CD4-positive, alpha-beta T cell treated with Interleukin-12 subunit alpha and Interleukin-12 subunit beta, for 1 hour (primary cell): ENCODE results near the gene DCUN1D4.
"Not testable (repeated sequence)": the region's sequence is repeated elsewhere in the genome, so short reads cannot be mapped to it uniquely, and the experiment has no call there.

ENCODE experiments used
- DNase-seq: peaks from one replicate; pipeline ENCODE4 v3.0.0-alpha.2; 2020

The DCUN1D4 gene

DNA sequence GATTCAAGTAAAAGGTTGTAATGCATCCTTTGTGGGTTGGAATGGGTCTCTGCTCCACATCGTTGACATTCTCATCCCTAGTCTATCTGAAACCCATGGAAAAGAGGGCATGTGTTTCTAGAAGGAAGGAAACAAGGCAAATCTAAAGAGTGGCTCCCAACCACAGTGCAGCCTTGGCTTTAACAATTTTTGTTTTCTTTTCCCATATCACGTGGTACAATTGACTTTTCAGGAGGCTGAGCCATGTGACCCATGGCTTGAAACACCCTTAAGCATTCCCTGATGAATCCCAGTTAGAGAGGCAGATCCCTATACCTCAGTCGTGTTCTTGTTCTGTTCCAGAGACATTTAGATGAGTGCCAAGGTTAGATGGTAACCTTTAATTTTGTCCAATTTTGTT, 12.8 kb downstream of the DCUN1D4 start:
- DNase-seq: no peak

- no peak for DNase-seq
Measured at GRCh38 chr4:51858605-51859202, 15.8 kb downstream of the DCUN1D4 start.

DNA sequence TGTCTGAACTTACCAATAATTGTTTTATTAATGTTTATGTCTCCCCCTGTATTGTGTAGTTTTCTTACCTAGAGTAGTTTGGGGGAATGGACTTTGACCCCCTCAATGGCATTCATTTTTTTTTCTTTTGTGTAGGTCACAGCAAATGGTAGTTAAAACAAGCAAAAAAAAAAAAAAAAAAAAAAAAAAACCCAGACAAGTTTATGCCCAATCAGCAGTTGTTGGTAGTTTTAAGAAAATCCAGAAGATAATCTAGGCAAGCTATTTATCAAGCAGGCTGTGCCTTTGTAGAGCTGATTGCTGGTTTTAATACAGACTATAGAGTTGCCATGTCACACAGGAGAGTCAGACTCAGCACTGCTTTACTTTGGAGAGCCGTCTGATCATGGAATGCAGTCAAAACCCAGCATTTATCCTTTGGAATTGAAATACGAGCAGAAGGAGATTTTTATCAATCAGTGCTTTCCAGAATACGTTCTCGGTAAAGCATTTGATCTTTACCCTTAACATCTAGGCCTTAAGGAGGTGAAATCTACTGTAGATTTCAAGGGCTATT, 16.6 kb downstream of the DCUN1D4 start:
- DNase-seq: no peak

DNA sequence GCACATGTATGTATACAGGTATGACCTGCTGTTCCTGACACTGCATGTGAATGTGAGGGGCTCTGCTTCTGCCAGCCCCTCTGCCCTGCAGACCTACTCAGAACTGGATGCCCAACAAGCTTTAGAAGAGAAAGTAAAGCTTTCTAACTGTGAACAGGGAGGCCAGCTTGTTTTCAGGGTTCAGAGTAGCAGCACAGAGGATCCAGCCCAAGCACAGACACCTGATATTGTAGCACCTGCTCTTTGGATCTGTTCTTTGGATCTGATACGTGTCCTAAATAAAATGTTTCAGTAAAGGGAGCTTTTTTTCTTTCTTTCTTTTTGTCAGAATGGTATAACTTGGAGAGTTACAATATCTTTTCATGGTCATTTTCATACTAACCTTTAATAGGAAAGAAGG, 19.2 kb downstream of the DCUN1D4 start:
- no peak for DNase-seq

DNA sequence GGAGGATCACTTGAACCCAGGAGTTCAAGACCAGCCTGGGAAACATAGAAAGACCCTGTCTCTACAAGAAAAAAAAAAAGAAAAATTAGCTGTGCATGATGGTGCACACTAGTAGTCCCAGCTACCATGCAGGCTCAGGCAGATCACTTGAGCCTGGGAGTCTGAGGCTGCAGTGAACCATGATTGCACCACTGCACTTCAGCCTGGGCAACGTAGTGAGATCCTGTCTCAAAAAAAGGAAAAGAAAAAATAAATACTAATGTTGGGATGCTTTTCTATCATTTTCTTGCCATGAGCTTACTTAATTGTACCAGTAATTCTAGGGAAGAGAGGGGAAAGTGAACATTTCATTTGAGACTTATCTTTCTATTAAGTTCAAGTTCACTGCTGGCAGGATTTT, 19.8 kb downstream of the DCUN1D4 start:
- no peak for DNase-seq

DNA sequence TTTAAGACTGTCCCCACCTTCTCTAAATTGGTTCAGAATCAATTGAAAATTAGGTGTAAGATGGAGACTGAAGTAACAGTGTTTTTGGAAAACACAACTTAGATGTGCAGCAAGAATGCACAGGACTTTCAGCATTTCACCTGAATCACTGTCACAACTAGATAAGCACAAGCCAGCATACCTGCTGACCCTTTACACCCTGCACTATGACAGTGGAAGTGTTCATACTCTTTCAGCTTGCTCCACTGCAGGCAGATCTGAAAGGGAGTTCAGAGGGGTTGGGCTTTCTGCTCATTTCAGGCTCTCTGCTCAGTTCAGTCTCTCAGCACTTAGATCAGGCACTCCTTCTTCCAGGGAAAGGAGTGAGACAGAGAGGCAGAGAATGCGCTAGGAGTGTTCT, 22.8 kb downstream of the DCUN1D4 start:
- DNase-seq: no peak

- no peak for DNase-seq
Measured at GRCh38 chr4:51866835-51867234, 23.9 kb downstream of the DCUN1D4 start.

DNA sequence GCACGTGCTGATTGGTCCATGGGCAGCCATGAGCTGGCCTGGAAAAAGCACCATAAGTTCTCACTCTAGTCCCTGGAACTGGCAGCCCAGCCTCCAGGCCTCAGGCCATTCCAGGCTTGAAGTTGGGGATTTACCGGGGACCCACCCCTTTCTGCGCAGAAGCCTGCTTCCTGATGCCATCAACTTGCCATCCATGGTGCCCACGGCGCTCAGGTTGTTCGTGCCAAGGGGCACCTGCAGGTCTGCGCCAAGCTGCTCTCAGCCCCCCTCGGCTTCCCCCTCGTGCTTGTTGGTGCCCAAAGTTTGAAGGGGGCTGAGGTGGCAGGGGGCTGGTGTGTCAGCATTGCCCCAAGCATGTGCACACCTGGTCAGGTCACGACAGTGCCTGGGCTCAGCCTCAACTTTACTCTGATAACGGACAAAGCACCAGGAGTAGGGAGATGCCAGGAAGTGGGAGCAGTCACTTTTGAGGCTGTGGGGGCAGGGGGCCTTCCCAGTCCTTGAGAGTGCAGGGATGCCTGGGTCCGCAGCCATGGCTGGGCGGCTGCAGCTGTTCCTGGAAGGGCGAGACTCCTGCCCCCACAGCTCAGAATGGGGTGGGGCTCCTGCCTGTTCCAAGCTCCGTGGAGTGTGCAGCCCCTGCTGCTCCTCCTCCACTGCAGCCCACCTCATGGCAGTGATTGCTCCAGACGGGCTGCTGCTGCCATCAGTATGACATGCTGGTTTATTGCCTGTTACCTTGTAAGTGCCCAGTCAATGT, 24.9 kb downstream of the DCUN1D4 start:
- DNase-seq: no peak

- no peak for DNase-seq
Measured at GRCh38 chr4:51868449-51868847, 25.5 kb downstream of the DCUN1D4 start.

DNA sequence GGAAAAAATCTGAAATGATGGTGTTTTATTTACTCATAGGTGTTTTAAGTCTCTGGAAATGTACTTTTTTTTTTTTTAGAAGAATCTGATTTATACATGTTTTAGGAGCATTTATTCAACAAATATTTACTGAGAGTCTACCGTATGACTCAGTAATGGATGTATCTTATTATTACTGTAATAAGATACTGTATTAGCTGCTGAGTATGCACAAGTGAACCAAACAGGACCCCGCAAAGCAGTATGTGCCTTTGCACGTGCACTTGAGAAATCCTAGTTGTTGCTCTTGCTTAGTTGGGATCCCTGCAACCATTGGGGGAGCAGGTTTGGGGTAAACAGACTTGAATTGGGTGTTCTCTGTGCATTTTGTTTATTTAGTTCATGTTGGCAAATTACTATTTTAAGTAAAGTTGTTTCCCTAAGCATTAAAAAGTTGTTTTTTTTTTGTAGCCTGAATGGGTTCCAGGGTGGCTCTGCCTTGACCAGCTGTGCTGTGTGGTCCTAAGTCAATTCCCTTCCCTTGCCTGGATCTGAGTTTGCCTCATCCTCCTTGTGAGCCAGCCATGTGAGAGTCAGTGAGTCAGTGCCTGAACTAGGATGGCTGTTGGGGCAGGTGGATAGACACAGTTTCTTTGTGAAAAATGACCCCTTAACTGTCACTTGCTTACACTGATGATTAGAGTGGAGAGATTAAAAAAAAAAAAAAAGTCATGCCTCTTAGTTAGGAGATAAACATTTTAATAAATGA, 27.7 kb downstream of the DCUN1D4 start:
- DNase-seq: no peak

DNA sequence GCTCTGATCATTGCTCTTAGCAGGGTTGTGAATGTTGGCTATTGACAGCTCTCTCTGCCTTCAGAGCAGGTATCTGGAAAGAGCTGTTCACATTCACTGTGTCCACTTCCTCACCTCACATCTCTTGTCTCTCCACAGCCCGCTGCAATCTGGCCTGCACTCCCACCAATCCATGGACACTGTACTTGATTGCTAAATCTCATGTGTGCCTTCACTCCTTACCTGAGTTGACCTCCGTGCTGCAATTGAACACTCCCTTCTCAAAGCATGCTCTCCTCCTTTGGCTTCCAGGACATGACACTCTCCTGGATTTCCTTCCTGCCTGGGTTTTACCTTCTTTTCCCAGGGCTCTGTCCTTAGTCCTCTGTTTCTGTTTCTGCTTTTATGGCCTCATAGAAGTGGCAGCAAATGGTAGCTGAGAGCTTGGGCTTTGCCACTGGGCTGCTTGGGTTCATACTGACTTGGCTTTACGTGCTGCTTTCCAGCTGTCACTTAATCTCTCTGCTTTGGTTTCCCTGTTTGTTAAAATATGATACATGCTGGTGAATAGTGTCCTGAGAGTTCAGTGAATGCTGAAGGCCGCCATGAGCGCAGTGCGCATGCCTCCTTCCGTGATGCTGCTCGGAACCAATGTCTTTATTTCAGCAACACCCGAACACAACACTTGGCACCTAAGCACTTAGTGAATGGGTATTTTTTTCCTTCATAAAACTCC, 29.5 kb downstream of the DCUN1D4 start:
- no peak for DNase-seq

GRCh38 chr4:51874551-51874950, 31.6 kb downstream of the DCUN1D4 start:
- DNase-seq: no peak

- DNase-seq: no peak
Measured at GRCh38 chr4:51878431-51878830, 35.5 kb downstream of the DCUN1D4 start.

DNA sequence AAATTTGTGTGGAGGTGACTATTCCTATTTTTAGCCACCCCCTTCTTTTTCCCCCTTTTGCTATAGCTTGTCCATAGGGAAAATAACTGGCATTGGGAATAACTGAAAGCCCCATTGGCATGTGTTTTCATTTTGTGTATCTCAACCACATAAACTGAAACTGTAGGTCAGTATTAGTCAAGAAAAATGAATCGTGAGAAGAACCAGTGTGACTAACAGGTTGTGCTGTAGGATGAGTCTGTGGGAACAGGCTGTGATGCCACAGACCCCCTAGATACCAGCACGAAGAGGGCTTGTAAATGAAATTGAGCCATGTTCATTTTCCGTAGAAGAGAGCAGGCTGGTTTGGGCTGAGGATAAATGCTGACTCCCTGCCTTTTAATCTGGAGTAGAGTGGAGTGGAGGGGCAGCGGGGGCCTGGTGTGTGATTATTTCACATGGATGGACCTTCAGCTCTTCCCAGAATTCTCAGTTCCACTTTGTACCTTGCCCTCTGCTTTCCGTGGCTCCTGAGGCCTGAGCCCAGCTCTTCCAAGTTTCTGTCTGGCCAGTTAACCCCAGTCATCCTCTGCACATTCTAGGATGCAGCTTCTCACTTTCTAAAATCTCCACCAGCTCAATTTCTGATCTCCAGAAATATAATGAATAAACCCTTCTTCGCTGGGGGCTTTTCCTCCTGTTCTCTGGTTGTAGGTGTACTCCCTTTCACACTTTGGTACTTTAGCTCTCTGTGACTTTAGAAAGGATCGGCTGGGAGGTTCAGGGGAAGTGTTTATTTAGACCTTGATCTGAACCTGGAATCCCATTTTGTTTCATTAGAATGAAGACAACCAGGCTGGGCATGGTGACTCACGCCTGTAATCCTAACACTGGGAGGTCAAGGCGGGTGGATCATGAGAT, 37.3 kb downstream of the DCUN1D4 start:
- DNase-seq: no peak

GRCh38 chr4:51884055-51884454, 41.1 kb downstream of the DCUN1D4 start:
- DNase-seq: no peak

GRCh38 chr4:51884606-51885005, 41.7 kb downstream of the DCUN1D4 start:
- DNase-seq: no peak

GRCh38 chr4:51885363-51885762, 42.4 kb downstream of the DCUN1D4 start:
- DNase-seq: peak; percentile 14

DNA sequence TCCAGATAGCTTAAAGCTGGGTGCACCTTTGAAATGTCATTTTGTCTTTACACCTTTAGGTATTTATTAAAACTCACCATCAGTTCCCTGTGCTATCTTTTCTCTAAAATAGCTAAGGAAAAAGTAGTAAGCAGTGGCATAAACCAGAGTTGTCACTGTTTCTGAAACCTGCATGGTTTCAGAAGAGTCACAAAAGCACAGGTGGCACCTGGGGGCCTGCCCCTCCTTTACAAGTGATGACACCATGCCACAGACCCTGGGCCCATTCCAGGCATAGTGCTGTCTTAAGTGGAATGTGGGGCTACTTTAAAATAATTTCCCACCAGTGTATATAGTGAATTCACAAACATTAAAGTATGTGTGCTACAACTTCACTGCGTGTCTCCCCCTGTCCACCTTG, 47.8 kb downstream of the DCUN1D4 start:
- DNase-seq: no peak

GRCh38 chr4:51893402-51893801, 50.4 kb downstream of the DCUN1D4 start:
- not testable (repeated sequence) for DNase-seq

GRCh38 chr4:51894059-51894645, 51.2 kb downstream of the DCUN1D4 start:
- no peak for DNase-seq

GRCh38 chr4:51895158-51895557, 52.2 kb downstream of the DCUN1D4 start:
- no peak for DNase-seq
